Measurements from ENCODE around the gene PTCHD4.
"Not testable (repeated sequence)": the region's sequence is repeated elsewhere in the genome, so short reads cannot be mapped to it uniquely, and the experiment has no call there.

PTCHD4 gene

DNA sequence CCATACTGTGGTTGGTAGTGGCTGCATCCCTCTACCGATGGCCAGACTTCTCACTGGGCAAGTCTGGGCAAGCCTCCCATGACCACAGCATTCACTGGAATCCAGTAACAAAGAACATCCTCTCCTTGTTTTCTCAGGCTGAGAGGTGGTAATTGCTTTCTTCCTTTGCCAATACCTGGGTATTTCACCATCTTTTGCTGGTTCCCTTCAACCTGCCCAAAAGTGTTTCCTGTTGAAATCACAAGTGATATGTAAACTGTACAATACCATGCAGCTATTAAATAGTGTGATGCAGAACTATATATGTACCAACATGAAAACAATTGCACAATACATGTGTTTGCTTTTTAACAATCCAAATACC is at the start of gene PTCHD4:
Gene PTCHD4 (minus strand): TSS at position 55 of the 364 bp plus-strand sequence. CDS start 42,240 bp downstream, outside the sequence.
- DNase-seq (ENCODE audit: low read depth): no peak

DNA sequence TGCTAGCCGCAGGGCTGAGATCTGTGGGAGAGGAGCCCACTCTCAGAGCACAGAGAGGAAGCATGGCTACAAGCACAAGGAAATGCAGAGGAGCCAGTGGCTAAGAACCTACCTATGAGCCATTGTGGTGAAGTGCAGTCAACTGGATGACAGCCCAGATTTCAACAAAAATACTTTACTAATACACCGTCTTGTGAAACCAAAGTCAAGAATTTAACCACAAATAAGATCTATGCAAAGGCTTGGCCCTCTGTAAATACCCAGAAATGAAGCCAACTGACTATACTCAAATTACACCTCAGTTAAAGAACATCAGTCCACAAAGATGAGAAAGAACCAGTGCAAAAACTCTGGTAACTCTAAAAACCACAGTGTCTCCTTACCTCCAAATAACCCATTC is 40.1 kb upstream of the PTCHD4 start:
- no peak for DNase-seq (ENCODE audit: low read depth)

DNA sequence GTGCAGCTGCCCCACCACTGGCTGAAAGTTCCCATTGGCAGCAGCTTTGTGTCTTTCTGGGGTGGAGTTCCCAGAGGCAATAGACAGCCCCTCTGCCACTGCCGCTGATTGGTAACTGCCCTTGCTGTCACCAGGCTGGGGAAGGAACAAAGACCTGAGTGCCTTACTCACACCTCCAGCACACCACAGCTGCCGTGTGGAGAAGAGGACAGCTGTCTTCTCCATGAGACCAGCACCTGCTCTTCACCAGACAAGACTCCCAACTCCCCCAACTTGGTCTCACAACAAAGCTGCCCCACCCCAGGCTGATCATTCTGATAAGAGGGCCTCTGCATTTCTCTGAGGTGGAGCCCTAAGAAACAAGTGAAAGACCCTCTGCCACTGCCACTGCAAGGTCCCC is 39.7 kb upstream of the PTCHD4 start:
- DNase-seq (ENCODE audit: low read depth): no peak

DNA sequence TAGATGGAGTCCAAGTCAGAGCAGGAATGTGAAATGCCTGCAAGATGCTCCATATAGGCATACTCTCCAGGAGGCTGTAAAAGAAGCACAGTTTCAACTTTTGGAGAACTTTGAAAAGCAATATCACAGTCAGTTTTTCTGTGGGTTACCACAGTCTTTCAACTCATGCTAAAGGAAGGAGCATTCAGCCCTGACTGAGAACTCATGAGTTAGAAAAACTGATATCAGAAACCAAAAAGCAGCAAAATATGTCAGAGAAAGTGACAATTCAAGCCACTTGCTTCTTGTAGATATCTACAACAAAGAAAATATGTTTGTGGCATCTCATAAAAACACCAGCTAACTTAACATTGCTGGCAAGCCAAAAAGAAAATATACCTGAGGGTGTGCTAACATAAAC is 36.1 kb upstream of the PTCHD4 start:
- DNase-seq (ENCODE audit: low read depth): no peak

DNA sequence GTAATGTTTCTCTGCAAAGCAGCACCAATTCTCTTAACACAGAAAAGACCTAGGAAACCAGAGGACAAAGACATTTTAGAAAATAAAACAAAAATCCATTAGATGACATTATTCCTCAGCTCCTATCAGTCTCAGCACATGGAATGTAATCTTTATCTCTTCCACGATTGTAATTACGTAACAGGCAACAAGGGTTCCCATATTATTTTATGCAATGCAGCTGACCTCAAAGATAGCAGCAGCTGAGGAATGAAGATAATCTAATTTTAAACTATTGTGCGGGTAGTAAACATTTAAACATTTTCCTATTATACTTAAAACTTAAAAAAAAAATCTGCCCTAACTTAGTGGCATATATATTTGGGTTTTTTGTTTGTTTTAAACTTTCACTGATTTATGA is 33.0 kb upstream of the PTCHD4 start:
- no peak for DNase-seq (ENCODE audit: low read depth)

DNA sequence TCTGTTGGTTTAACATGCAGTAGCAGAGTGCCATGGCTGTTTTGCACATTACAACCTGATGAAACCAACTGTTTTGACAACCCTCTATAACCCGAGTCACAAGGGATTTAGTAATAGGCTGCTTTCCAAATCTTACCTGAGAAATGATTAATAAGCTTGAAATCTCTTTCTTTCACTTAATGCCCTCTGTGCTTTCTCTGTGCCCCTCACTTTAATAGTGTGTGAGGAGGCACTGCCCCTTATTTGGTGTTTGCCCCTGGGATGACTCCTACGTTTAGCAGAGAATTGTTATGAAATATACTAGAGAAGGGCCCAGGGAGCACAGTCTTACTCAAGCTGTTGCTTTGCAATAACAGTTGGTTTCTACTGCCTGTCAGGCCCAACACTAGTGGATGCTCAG is 31.0 kb upstream of the PTCHD4 start:
- no peak for DNase-seq (ENCODE audit: low read depth)

DNA sequence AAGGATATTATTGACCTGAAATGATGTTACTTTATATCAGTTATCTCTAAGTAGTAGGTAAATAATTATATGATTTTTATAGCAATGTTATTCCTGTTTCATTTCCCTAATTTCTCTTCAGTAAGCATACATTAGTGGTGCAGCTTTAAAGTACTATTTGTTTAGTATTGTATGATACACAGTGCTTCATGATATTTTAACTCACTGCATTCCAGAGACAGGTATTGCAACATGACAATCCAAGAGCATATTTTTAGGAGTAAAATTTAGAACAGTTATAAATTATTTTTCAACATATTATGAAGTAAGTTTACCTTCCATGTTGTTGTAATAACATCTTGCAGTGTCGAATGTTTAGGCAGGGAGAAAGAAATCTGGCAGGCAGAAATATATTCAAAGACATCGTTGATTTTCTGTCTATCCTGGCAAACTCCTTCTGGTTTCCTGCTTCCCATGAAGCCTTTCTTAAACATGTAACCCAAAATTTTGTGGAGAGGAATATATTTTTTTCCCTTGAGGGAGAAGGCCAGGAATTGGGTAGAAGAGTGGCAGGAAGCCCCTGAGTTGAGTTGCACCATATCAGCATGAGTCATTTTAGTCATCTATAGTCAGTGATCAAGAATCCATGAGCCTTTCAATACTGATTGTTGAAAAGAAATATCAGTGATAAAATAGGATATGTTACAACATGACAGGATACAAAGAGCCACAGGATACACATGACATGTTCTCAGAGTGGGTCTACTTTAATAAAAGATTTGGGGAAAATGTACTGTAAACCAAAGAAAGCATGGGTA is 29.0 kb upstream of the PTCHD4 start:
- no peak for DNase-seq (ENCODE audit: low read depth)

DNA sequence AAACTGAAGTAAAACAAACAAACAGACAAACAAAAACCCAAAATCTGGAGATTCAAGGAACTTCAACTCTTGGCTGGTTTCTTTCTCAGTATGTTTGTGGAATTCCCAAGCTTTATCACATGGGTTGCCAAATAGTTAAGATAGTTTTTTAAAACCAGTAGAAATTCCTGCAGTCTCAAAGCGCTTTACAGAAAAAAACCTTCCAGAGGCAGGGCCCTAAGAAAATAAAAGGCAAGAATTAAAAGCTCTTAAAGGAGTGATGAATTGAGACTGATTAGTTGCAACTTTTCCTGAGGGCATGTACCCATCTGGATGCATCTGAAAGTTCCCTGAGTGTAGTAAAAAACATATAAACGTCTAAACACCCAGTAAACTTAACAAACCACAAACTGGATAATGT is 25.9 kb upstream of the PTCHD4 start:
- DNase-seq (ENCODE audit: low read depth): no peak

DNA sequence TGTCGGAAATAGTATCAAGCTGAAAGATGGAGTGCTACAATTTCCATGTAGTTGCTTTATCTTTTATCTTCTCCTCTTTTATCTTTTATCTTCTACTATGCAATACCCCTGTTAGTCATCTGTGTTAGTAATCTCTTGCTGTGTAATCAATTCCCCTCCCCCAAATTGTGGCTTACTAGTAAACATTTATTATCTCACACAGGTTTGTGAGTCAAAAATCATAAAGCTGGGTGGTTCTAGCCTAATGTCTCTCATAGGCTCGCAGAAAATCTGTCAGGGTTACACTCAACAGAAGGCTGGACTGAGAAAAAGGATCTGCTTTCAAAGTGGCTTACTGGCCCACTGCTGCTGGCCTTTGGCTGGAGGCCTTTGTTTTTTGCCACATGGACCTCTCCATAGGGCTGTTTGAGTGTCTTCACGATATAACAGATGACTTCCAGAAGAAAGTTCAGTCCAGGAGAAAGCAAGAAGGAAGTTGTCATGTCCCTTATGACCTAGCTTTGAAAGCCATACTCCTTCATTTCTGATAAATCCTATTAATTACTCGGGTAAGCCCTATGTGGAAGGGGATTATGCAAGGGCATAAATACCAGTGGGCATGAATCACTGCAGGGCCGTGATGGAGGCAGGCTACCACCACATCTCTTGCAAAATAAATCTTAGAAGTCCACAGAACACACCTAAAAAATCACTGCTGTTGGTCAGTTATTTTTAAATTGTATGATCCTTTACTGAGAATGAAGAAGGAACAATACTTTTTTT is 24.5 kb upstream of the PTCHD4 start:
- DNase-seq (ENCODE audit: low read depth): no peak

DNA sequence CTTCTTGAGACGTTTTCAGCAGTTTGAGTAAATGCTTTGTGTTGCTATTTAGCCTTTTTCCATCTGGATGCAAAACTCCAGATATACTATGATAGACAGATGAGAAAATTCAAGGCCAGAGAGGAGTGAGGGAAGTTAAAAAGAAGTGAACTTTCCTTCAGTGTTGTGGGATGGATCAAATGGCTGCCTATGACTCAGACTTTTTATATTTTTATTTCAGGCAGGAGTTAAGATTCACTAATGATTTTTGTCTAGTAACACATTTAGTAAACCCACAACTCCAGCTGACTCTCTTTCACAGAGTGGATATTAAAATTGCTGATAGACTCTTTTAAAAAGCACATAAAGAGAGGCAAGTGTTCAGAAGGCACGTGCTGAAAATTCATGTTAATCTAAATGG is 23.2 kb upstream of the PTCHD4 start:
- no peak for DNase-seq (ENCODE audit: low read depth)

DNA sequence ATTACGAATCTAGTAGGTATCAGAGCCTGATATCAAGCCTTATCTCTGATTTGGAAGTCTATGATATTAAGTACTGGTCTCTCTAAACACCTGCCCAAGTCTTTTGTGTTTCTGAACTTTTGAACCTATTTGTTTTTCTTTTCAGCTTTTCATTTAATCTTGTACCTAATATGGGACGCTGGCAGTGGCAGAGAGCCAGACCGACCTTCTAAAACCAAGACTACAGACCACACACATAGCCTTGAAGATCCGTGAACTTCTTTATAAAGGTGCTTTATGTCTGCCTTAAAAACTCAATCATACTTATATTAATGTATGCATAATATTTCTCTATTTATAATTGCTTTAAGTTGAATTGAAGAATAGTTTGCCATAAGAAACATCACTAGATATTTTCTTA is 12.6 kb upstream of the PTCHD4 start:
- no peak for DNase-seq (ENCODE audit: low read depth)

DNA sequence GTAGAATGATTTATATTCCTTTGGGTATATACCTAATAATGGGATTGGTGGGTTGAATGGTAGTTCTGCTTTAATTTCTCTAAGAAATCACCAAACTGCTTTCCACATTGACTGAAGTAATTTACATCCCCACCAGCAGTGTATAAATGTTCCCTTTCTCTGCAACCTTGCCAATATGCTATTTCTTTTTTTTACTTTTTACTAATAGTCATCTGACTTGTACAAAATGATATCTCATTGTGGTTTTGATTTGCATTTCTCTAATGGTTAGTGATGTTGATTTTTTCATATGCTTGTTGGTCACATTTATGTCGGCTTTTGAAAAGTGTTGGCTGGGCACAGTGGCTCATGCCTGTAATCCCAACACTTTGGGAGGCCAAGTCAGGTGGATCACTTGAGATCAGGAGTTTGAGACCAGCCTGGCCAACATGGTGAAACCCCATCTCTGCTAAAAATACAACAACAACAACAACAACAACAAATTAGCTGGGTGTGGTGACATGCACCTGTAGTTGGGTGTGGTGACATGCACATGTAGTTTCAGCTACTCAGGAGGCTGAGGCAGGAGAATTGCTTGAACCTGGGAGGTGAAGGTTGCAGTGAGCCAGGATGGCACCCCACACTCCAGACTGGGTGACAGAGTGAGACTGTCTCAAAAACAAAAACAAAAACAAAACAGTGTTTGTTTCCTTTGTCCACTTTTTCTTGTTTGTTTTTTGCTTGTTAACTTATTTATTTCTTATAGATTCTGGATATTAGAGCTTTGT is 11.2 kb upstream of the PTCHD4 start:
- DNase-seq (ENCODE audit: low read depth): not testable (repeated sequence)

DNA sequence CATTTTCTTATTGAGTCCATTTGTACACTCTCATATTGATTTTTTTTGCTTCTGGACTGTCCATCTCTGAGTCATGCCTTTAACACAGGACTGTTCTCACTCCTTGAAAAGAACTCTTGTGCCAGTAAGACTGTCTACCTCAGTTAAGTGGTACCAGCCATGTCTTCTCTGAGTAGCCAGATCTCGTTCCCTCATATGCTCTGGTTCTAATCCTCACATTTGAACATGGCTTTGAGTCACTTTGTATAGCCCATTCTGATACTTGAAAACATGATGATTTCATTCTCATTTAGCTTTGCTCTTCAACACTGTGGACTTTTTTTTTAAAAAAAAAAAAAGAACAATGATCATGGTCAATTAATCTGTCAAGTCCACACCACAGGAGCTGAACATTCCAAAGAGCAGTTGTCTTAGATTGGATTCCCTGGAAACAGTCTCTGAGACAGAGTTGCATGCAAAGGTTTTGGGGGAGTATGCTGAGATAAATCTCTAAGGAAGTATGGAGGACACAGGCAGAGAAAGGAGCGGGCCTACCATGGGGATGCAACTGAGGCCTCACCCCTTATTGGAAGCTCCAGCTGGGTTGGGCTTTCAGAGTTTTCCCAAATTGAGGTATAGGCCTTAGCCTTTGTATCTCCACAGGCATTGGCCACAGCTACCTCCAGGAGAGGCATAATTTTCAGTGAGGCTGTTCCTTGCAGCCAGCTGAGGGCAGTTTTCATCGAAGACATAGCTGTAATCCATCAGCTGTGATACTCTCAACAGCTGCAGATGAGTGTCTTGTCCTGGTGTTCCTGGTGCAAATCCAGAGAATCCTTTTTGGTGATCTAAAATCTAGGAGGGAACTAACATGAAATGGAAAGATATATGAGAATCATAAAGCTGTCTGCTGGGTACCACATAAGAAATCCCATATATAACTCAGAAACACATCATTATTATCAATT is 6.0 kb upstream of the PTCHD4 start:
- no peak for DNase-seq (ENCODE audit: low read depth)

DNA sequence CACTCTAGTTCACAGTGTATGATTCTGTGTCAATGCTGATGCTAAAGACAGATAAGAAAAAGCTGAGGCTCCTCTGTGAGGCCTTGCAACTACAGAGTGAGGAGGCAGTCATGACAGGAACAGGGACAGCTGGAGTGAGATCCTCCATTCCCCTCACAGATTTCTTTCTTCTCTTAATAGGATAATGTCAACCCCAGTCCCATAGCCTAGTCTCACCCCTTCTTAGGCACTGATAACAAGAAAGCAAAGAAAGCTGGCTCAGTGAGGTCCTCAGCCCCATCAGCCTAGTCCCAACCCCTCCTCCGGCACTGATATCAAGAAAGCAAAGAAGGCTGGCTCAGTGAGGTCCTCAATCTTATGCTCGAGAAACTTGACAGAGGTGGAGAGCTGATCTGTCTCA is 2.1 kb upstream of the PTCHD4 start:
- DNase-seq (ENCODE audit: low read depth): no peak

DNA sequence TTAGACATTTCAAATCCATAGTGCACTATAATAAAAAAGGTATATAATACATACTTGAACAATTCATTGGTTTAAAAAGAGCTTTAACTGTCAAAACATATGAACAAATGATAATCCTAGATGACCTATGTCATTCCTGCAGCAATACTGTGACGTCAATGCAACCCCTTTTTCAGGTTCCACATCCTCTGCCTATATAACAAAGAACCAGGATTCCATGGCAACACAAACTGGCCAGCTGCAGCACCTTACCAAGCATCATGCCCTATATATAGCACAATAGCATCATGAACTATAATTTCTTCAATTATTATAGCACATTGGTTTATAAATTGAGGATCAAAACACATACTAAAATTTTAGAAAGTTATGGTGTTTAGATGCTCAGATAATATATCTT is 578 bp upstream of the PTCHD4 start:
- no peak for DNase-seq (ENCODE audit: low read depth)

DNA sequence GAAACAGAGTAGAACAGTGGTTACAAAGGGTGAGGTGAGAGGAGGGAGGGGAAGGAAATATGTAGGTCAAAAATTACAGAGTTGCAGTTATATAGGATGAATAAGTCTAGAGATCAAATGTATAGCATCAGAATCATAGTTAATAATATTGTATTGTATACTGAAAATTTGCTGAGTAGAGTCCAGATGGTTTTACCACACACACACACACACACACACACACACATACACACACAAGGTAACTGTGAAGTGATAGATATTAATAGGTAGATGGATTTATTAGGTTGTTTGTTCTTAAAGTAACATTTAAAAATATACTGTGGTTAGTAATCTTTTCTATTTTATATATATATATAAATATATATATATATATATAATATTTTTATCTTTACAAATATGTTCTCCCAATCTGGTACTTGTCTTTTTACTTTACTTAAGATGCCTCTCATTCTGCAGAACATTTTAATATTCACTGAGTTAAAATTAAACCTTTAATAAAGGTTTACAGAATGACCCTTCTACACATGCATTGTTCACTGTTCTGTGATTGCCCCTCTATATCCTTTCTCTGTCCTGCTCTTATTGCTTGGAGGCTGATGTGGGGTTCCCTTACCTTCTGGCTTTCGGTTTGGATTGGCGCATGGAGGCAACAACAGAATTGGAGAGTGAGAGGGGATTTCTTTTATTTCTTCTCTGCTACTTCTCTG is 408 bp downstream of the PTCHD4 start:
- DNase-seq (ENCODE audit: low read depth): no peak

DNA sequence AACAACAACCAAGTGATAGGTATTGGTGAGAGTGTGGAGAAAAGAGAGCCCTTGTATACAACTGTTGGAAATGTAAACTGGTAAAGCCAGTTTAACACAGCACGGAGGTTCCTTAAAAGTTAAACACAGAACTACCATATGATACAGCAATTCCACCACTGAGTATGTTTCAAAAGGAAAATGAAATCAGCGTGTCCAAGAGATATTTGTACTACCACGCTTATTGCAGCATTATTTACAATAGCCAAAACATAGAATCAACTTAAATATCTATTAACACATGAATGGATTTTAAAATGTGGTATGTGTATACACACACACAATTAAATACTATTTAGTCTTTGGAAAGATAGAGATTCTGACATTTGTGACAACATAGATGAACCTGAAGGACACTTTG is 1.1 kb downstream of the PTCHD4 start:
- DNase-seq (ENCODE audit: low read depth): no peak

DNA sequence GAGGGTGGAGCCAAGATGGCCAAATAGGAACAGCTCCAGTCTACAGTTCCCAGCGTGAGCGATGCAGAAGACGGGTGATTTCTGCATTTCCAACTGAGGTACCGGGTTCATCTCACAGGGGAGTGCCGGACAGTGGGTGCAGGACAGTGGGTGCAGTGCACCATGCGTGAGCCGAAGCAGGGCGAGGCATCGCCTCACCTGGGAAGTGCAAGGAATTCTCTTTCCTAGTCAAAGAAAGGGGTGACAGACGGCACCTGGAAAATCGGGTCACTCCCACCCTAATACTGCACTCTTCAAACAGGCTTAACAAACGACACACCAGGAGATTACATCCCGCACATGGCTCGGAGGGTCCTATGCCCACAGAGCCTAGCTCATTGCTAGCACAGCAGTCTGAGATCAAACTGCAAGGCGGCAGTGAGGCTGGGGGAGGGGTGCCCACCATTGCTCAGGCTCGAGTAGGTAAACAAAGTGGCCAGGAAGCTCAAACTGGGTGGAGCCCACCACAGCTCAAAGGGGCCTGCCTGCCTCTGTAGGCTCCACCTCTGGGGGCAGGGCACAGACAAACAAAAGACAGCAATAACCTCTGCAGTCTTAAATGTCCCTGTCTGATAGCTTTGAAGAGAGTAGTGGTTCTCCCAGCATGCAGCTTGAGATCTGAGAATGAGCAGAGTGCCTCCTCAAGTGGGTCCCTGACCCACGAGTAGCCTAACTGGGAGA is 8.4 kb downstream of the PTCHD4 start:
- DNase-seq (ENCODE audit: low read depth): not testable (repeated sequence)

DNA sequence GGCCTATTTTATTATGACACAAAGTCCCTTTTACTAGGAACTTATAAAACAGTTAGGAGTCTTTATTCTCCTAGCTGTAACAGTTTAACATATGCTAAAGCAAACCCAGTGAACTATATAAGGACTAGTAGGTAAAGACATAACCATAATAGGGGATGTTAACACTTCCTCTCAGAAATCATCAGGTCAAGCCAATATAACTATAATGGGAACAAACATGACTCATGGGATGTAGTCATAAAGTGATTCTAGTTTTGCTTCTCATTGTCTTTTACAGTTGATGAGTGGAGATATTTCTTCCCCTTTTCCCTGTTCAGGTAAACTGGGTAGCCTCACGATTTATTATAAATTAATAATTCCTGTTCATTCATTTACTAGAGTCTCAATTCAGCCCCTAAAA is 9.7 kb downstream of the PTCHD4 start:
- DNase-seq (ENCODE audit: low read depth): no peak

DNA sequence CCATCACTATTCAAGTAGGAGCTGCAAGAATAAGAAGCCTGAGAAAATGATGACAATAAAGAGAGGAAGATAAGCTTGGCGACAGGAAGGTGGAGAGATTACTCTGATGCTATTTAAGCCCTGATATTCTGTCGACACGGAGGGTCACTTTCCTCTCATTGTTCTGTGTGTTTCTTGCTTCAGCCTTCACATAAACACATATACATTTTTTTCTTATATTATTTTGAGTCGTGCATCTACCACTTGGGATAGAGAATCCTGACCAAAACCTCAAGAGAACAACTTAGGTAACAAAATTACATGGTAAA is 10.5 kb downstream of the PTCHD4 start:
- no peak for DNase-seq (ENCODE audit: low read depth)
